ENCODE results near the gene THAP7. TPM values are rescaled to one million over a fixed set of nuclear protein-coding genes. Genes with fewer than 3 reads are reported as not detected.

Gene THAP7
- total RNA-seq, 4 donors from 2014 or later, result 19.8 to 54.7 (median 29.5) TPM

DNA sequence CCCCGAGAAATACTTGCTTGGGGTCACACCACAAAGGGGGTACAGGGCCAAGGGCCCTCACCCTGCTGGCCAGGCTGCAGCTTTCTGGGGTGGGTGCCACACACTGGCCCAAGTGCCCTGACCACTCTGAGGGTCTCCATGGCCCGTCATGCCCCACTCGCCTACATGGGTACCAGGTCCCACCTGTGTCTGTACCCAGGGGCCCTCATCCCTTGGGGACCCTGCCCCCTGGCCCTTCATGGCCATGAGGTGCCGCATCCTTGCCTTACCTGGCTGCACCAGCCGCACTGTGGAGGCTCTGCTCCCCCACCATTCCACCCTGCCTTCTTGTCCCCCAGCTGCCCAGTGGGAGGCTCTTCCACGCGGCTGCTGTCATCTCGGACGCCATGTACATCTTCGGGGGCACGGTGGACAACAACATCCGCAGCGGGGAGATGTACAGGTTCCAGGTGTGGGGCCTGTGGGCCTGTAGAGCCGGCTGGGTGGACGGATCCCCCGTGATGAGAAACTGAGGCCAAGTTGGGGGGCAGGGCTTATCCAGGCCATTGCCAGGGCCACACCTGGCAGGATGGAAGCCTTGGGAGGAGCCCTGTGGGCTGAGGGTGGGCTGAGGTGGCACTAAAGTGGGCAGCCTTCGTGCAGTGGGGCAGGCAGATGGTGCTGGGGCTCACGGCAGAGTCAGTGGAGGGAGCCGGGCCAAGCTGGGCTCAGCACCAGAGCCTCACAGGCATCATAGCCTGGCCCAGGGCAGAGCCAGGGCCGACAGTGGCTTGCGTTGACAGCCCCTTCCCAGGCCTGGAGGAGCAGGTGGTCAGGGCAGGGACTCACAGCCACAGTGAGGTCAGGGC, 9.2 kb downstream of the THAP7 start:
- peaks cover 0 to 73% (median 0%) of the 10 kb centered on the region in 3 donors for H3K36me3 ChIP-seq
- no peaks in the 10 kb centered on the region for H3K9me3 ChIP-seq
- no peaks in the 10 kb centered on the region for H3K27me3 ChIP-seq
- TF ChIP-seq, protein P1, sequence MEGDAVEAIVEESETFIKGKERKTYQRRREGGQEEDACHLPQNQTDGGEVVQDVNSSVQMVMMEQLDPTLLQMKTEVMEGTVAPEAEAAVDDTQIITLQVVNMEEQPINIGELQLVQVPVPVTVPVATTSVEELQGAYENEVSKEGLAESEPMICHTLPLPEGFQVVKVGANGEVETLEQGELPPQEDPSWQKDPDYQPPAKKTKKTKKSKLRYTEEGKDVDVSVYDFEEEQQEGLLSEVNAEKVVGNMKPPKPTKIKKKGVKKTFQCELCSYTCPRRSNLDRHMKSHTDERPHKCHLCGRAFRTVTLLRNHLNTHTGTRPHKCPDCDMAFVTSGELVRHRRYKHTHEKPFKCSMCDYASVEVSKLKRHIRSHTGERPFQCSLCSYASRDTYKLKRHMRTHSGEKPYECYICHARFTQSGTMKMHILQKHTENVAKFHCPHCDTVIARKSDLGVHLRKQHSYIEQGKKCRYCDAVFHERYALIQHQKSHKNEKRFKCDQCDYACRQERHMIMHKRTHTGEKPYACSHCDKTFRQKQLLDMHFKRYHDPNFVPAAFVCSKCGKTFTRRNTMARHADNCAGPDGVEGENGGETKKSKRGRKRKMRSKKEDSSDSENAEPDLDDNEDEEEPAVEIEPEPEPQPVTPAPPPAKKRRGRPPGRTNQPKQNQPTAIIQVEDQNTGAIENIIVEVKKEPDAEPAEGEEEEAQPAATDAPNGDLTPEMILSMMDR (IDR thresholded peaks at IDR 0.05), result no peak
- TF ChIP-seq POLR2A (IDR thresholded peaks at IDR 0.05), result no peak
- H3K4me1 ChIP-seq, result no peaks in the 10 kb centered on the region
- H3K4me3 ChIP-seq, result no peak overlapping the region
- DNase-seq, result no peak
- no peak overlapping the region for H3K27ac ChIP-seq

DNA sequence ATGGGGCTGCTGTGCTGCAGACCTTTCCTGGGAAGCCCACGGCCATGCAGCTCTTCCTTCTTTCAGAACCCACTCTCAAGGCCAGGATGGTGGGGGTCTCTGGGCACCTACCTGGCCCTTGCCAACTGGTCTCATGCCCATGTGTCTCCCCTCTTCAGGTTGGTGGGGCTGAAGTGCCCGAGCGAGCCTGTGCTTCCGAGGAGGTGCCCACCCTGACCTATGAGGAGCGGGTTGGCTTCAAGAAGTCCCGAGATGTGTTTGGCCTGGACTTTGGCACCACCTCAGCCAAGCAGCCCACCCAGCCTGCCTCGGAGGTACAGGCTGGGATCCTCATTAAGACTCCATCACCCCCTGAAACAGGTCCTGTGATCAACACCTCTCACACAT, 9.9 kb downstream of the THAP7 start:
- Histone ChIP-seq H3K36me3 (peaks cover 0 to 74% (median 0%) of the 10 kb centered on the region in 3 donors), H3K27ac (no peak overlapping the region), H3K9me3 (no peaks in the 10 kb centered on the region), H3K4me3 (no peak overlapping the region), H3K4me1 (no peaks in the 10 kb centered on the region), H3K27me3 (no peaks in the 10 kb centered on the region)
- TF ChIP-seq, protein P1 (IDR thresholded peaks at IDR 0.05), result no peak
- TF ChIP-seq POLR2A (IDR thresholded peaks at IDR 0.05), result no peak
- no peak for DNase-seq

DNA sequence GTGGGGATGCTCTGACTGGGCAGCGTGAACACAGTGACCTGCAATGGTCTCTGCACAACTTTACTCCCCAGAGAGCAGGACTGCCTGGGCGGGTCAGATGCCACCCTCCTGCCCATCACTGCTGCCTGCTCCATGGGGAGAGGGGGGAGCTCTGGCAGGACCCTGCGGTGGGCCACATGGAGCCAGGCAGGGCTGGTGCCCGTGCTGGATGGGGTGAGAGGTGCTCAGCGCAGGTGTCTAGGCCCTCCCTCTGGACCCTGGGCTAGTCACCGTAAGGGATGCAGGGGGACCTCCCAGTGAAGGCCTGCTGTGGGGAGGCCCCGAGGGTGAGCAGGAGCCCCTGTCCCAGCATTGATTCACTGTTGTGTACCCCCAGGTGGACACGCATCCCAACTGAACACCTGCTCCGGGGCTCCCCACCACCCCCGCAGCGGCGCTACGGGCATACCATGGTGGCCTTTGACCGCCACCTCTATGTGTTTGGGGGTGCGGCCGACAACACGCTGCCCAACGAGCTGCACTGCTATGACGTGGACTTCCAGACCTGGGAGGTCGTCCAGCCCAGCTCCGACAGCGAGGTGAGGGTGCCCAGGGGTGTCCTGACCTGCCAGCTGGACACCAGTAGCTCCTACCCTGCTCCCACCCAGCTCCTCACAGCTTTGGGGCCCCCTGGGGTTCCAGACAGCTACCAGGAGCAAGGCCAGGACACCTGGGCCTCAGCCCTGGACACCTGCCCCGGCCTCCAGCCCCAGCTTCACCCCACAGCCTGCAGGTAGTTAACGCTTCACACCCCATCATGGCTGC, 10.5 kb downstream of the THAP7 start:
- Histone ChIP-seq H3K27ac (no peak overlapping the region), H3K27me3 (no peaks in the 10 kb centered on the region), H3K36me3 (peaks cover 0 to 73% (median 0%) of the 10 kb centered on the region in 3 donors), H3K4me3 (no peak overlapping the region), H3K4me1 (no peaks in the 10 kb centered on the region), H3K9me3 (no peaks in the 10 kb centered on the region)
- TF ChIP-seq, protein P1 (IDR thresholded peaks at IDR 0.05), result no peak
- TF ChIP-seq POLR2A (IDR thresholded peaks at IDR 0.05), result no peak
- no peak for DNase-seq

DNA sequence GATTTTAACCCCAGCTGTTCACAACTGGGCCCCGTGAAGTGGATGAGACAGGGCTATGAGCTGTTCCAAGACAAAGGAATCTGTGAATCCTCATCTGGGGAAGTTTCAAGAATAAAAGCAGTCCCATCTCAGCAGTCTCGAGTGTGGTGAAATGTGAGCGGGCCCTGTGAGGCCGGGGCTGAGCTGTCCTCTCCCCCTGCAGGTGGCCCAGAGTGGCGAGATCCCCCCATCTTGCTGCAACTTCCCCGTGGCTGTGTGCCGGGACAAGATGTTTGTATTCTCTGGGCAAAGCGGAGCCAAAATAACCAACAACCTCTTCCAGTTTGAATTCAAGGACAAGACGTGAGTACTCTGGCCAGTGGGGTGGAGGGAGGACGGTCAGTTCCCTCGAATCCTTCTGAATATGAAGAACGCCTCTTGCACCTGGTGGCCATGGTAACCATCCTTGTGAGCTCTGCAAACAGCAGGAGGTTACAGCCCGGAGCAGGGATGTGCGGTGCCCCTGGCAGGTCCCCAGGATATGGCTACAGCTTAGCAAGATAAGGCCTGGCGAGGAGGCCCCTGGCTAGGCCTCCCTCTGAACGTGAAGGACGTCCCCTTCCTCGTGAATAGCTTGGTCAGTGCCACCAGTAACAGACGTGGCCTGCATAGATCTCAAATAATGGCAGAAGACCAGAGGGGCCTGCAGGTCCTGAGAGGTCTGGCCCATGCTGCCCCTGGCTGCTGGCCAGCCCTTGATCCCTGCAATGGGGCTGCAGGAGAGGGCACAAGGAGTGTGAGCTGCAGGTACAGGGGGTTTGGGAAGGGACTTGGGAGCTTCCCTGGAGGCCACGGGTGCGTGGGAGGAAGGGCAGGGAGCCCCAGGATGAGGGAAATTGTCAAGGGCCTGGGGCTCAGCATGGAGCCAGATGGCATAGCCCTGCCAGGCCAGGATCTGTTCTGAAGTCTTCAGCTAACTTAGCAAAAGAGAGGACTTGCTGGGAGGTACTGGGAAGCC, 11.4 kb downstream of the THAP7 start:
- Histone ChIP-seq H3K27me3 (no peaks in the 10 kb centered on the region), H3K9me3 (no peaks in the 10 kb centered on the region), H3K36me3 (peaks cover 0 to 73% (median 0%) of the 10 kb centered on the region in 3 donors), H3K4me3 (no peak overlapping the region), H3K4me1 (no peaks in the 10 kb centered on the region), H3K27ac (no peak overlapping the region)
- DNase-seq, result no peak
- TF ChIP-seq POLR2A (IDR thresholded peaks at IDR 0.05), result no peak

DNA sequence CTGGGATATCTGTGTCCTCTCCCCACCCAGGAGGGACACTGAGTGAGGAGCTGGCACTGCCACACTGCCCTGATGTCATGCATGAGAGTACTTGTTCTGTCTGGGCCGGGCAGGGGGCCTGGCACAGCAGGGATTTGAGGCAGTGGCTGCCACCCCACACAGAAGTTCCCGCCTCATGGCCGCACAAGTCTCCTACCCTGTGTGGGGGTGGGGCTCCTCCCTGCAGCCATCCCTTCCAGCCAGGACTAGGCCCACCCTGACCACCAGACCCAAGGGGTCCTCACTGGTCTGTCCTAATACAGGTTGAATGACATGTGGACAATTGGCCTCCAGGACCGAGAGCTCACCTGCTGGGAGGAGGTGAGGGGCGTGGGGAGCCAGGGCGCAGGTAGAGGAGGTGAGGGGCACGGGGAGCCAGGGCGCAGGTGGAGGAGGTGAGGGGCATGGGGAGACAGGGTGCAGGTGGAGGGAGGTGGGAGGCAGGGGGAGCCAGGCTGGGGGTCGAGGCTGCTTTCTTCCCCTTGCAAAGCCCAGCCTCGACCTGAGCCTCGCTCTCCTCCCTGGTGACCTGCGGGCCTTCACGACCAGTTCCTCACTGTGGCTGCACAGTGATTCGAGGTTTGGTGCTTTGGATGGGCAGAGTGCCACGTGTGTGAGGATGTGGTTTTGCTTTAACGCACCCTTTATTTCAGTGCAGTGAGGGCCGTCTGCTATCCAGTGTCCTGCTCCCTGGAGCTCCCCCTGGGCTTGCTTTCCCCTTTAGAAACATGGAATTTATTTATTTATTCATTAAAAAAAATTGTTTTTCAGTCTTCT, 12.4 kb downstream of the THAP7 start:
- no peak for DNase-seq
- Histone ChIP-seq H3K36me3 (peaks cover 0 to 77% (median 0%) of the 10 kb centered on the region in 3 donors), H3K9me3 (no peaks in the 10 kb centered on the region), H3K27ac (no peak overlapping the region), H3K27me3 (no peaks in the 10 kb centered on the region), H3K4me3 (no peak overlapping the region), H3K4me1 (no peaks in the 10 kb centered on the region)
- no peak for TF ChIP-seq POLR2A (IDR thresholded peaks at IDR 0.05)
- TF ChIP-seq, protein P1 (IDR thresholded peaks at IDR 0.05), result no peak
